Measurements from ENCODE around the gene CALM1. TPM values are rescaled to one million over a fixed set of nuclear protein-coding genes. Genes with fewer than 3 reads are reported as not detected.

Gene CALM1
- total and polyA plus RNA-seq, 7 donors, result 460 to 1,593 (median 659) TPM

GRCh38 chr14:90421001-90421631 is 24.3 kb downstream of the CALM1 start:
- DNase-seq (no peak), ATAC-seq (no peak)
- WGBS, 3 donors, result 86 to 88% (median 88%) methylated on average over 7 of the region's 7 CpGs
- intact Hi-C loops (cut with DNase I), result no loop called here
- no peaks in the 10 kb centered on the region for H3K36me3 ChIP-seq (ENCODE audit: insufficient read depth in 1 of 2, low read depth in 1 of 2)
- H3K27ac ChIP-seq, result no peak overlapping the region
- H3K4me1 ChIP-seq, result peaks cover 3% of the 10 kb centered on the region
- H3K9me3 ChIP-seq, result no peaks in the 10 kb centered on the region
- no peak overlapping the region for H3K4me3 ChIP-seq
- TF ChIP-seq CTCF (IDR thresholded peaks at IDR 0.05), result no peak
- no peaks in the 10 kb centered on the region for H3K27me3 ChIP-seq (ENCODE audit: insufficient read depth in 3 of 3, low read length in 2 of 3)

- intact Hi-C loops (cut with DNase I), result no loop called here
- no peak for DNase-seq
- WGBS, 3 donors, result 88 to 91% (median 89%) methylated on average over 3 of the region's 3 CpGs
- ATAC-seq, result no peak
- no peak overlapping the region for H3K4me3 ChIP-seq
- no peaks in the 10 kb centered on the region for H3K36me3 ChIP-seq (ENCODE audit: insufficient read depth in 1 of 2, low read depth in 1 of 2)
- H3K27me3 ChIP-seq (ENCODE audit: insufficient read depth in 3 of 3, low read length in 2 of 3), result no peaks in the 10 kb centered on the region
- peaks cover 3% of the 10 kb centered on the region for H3K4me1 ChIP-seq
- TF ChIP-seq CTCF (IDR thresholded peaks at IDR 0.05), result no peak
- H3K27ac ChIP-seq, result no peak overlapping the region
- no peaks in the 10 kb centered on the region for H3K9me3 ChIP-seq
Measured at GRCh38 chr14:90421632-90422020, 24.8 kb downstream of the CALM1 start.

- no peak for DNase-seq
- H3K27ac ChIP-seq, result no peak overlapping the region
- no peak for TF ChIP-seq CTCF (IDR thresholded peaks at IDR 0.05)
- H3K36me3 ChIP-seq (ENCODE audit: insufficient read depth in 1 of 2, low read depth in 1 of 2), result no peaks in the 10 kb centered on the region
- intact Hi-C loops (cut with DNase I), result no loop called here
- H3K9me3 ChIP-seq, result no peaks in the 10 kb centered on the region
- no peak overlapping the region for H3K4me3 ChIP-seq
- ATAC-seq, result no peak
- 89 to 95% (median 92%) methylated on average over 11 to 13 of the region's 13 CpGs for WGBS, 3 donors
- H3K27me3 ChIP-seq (ENCODE audit: insufficient read depth in 3 of 3, low read length in 2 of 3), result no peaks in the 10 kb centered on the region
- peaks cover 15% of the 10 kb centered on the region for H3K4me1 ChIP-seq
Measured at GRCh38 chr14:90423166-90423565, 26.3 kb downstream of the CALM1 start.

GRCh38 chr14:90424075-90424474 is 27.2 kb downstream of the CALM1 start:
- Histone ChIP-seq H3K4me3 (no peak overlapping the region), H3K27me3 (ENCODE audit: insufficient read depth in 3 of 3, low read length in 2 of 3) (no peaks in the 10 kb centered on the region), H3K9me3 (no peaks in the 10 kb centered on the region), H3K4me1 (peaks cover 12% of the 10 kb centered on the region), H3K36me3 (ENCODE audit: insufficient read depth in 1 of 2, low read depth in 1 of 2) (no peaks in the 10 kb centered on the region), H3K27ac (no peak overlapping the region)
- ATAC-seq, result no peak
- no peak for DNase-seq
- WGBS, 3 donors, result 87 to 93% (median 91%) methylated on average over 6 of the region's 6 CpGs
- TF ChIP-seq CTCF (IDR thresholded peaks at IDR 0.05), result no peak
- intact Hi-C loops (cut with DNase I), result no loop called here

All from psoas muscle (tissue), 8 donors.